Measurements from ENCODE around the gene ANXA2R.
"Not testable (repeated sequence)": the region's sequence is repeated elsewhere in the genome, so short reads cannot be mapped to it uniquely, and the experiment has no call there.

ANXA2R gene

GRCh38 chr5:43033841-43034590 lies 6.1 kb downstream of the ANXA2R start:
- no peak for DNase-seq (ENCODE audit: low read depth)

GRCh38 chr5:43027054-43027785 lies 12.9 kb downstream of the ANXA2R start:
- no peak for DNase-seq (ENCODE audit: low read depth)

DNA sequence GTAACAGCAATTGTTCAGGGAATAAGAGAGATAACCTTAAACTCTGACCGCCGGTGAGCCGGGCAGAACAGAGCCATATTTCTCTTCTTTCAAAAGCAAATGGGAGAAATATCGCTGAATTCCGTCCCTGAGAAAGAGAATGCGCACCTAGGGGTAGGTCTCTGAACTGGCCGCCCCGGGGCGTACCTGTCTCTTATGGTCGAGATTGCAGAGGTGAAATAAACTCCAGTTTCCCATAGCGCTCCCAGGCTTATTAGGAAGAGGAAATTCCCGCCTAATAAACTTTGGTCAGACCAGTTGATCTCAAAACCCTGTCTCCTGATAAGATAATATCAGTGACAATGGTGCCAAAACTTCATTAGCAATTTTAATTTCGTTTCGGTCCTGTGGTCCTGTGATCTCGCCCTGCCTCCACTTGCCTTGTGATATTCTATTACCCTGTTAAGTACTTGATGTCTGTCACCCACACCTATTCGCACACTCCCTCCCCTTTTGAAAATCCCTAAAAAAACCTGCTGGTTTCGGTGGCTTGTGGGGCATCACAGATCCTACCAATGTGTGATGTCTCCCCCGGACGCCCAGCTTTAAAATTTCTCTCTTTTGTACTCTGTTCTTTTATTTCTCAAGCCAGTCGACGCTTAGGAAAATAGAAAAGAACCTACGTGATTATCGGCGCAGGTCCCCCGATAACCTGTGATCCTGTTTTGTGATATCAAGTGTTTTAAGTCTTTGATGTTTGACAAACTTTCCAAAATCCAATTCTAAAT lies 14.8 kb downstream of the ANXA2R start:
- DNase-seq (ENCODE audit: low read depth): not testable (repeated sequence)

GRCh38 chr5:43024217-43024616 lies 15.9 kb downstream of the ANXA2R start:
- no peak for DNase-seq (ENCODE audit: low read depth)

GRCh38 chr5:43021151-43021550 lies 19.0 kb downstream of the ANXA2R start:
- no peak for DNase-seq (ENCODE audit: low read depth)

DNA sequence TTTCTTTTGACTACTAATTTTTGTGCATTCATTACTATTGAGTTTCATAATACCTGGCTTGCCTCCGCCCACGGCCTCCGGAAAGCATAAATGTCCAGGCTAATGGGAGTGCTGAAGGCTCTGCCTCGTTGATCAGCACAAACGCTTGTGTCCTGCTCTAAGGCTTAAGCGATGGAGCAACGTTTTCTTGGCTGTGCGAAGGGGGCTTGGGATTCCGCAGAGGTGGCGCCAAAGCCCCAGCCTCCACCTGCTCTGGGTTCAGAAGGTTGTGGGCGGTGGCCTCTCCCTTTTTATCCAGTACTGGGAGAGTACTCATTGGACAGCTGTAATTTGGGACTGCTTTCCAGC lies 19.7 kb downstream of the ANXA2R start:
- DNase-seq (ENCODE audit: low read depth): no peak

- DNase-seq (ENCODE audit: low read depth): peak; percentile 71
Observed at GRCh38 chr5:43019614-43020398, 20.3 kb downstream of the ANXA2R start.

DNA sequence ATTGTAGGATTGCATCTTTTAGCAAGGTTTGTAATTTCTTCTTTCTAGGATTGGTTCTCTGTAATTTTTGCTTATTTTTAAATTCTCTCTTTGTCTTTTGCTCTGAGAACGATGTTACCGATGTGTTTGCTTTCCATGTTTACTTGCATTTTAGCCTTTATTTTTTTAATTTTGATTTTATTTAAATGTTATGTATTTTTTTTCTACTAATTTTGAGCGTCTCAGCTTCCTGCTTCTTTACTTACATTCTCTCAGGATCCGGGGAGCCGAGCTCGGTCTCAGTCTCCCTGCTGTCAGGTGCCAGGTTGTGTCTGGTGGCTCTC lies 20.9 kb downstream of the ANXA2R start:
- no peak for DNase-seq (ENCODE audit: low read depth)

GRCh38 chr5:43017428-43017815 lies 22.7 kb downstream of the ANXA2R start:
- DNase-seq (ENCODE audit: low read depth): peak; percentile 41

DNA sequence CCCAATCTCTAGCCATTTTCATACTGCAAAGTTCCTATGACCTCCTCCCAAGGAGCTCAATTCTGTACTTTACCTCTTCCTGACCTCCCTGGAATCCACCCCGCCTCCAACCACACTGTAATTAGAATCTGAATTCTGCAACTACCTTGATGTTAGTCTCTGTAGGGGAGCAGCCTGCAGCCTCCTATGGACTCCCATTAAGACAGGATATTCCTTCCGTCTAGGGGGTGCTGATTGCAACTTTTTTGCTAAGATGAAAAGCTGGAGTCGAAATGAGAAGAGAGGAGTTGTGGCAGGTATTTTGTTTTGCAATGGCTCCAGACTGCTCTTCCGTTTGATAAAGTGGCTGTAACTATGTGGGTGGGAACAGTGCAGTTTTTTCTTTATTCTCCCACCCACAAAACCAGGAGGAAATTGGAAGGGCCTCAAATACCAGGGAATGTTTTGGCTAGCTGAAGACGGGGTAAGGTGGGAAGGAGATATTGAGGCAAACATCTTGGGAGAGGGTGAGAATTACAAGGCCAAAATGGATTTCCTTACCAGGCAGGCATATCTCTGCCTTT lies 23.8 kb downstream of the ANXA2R start:
- DNase-seq (ENCODE audit: low read depth): no peak

DNA sequence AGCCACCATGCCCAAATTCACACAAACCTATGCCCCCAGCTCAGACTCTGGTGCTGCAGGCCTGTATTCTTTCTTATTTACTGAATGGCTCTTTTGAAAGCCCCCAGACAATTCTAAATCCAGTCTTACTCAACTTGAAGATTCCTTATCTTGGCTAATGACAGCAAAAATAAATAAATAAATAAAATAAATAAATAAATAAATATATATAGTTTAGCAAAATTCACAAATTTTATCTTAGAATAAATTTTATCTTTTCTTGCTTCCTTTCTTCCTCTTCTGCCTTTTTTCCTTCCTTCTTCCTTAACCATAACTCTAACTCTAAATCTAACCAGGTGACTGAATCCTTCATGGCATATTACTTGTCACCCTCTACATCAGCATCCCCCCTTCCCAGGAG lies 25.6 kb downstream of the ANXA2R start:
- DNase-seq (ENCODE audit: low read depth): no peak

DNA sequence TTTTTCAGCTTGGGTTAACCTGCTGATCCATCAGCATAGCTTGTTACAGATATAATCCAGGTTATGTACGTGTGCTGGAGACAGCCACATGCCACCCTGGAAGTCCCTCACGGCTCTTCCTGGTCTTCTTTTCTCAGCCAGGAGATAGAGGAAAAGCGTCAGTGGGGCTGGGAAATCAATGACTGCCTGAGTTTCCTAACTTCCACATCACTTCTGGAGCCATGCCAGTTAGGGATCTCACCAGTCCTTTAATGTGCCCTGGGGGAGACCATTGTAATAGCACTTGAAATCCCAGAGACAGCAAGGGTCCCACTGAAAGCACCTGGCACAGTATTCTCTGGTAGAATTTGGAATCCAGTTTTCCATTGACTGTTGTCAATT lies 29.2 kb downstream of the ANXA2R start:
- no peak for DNase-seq (ENCODE audit: low read depth)

DNA sequence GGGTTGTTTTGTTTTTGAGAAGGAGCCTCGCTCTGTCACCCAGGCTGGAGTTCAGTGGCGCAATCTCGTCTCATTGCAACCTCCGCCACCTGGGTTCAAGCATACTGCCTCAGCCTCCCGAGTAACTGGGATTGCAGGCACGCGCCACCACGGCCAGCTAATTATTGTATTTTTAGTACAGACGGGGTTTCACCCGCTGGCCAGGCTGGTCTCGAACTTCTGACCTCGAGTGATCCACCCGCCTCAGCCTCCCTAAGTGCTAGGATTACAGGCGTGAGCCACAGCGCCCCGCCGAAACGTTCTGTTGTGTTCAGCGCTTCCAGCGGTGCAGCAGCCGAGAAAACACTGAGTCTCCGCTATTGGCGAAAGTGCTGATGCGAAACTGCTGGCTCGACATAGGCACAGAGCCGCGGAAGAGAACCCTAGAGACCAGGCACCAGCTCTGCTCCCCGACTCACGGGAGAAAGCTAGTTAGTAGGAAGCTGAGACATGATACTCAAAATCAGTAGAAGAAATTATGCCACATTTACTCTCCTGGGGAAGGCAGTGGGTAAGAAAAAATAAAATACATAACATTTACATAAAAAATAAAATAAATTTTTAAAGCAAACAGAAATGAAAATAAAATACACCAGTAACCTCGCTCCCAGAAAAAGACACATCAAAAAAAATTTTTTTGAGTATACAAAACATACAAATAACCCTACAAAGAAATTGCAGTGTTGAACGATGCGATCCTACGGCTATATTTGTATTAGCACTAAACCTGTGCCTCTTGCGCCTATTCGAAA lies 31.6 kb downstream of the ANXA2R start:
- DNase-seq (ENCODE audit: low read depth): peak; percentile 90

- peak; percentile 67 for DNase-seq (ENCODE audit: low read depth)
Observed at GRCh38 chr5:43007911-43008362, 32.2 kb downstream of the ANXA2R start.

DNA sequence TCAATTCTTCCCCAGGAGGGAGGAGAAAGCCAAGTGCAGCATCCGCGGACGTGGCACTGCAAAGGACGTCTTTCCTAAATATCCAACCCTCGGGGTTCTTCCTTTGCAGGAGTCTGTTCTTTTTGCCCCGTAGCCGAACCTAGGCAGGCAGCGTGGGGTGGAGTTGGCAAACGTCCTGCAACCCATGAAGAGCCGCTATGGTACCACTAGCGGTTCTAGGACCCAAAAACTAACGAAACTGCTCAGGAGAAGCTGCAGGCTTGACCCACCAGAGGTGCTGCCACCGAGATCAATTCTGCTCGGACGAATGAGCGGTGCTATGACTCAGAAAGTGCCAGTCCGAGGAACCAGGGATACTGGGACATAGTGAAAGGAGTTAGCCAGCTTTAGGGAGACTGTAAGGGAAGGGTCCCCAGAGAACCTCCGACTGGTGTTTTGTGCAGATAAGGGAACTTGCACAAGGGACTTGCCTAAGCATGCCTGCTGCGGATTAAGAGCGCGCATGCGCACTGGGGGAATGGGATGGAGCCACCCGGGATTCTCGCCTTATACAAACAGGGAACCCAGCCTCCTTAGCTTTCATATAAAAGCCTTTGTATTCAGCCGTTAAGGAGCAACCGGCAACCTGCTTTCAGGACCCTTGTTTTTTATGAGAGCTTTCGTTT lies 32.7 kb downstream of the ANXA2R start:
- DNase-seq (ENCODE audit: low read depth): peak; percentile 68

GRCh38 chr5:43006424-43007202 lies 33.5 kb downstream of the ANXA2R start:
- DNase-seq (ENCODE audit: low read depth): no peak

DNA sequence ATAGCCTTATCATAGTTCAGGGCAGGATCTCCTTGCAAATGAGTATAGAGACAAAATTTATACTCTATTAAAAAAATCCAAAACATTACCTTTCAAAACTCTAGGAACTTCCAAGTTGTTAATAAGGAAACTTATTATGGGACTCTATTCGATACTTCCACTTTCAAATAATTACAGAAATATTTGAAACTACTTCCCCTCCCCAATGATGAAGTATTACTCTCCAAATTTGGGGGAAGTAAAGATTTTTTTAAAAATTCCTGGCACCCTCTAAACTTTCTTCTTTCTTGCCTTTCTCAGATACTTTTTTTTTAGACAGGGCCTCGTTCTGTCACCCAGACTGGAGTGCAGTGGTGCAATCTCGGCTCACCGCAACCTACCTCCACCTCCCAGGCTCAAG lies 35.1 kb downstream of the ANXA2R start:
- DNase-seq (ENCODE audit: low read depth): no peak

DNA sequence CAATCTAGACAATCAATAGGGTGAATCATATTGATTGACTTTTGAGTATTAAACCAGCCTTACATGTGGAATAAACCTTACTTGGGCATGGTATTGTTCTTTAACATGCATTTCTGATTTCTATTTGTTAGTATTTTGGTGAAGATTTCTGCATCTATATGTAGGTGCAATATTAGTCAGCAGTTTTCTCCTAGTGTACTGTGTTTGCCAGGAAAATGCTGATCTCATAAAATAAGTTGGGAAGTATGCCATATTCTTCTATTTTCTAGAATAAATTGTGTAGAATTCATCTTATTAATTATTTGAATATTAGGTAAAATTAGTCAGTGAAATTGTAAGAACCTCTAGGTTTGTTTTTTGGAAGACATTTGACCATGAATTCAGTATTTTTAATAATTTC lies 38.4 kb downstream of the ANXA2R start:
- DNase-seq (ENCODE audit: low read depth): no peak

- DNase-seq (ENCODE audit: low read depth): no peak
Observed at GRCh38 chr5:43000914-43001313, 39.2 kb downstream of the ANXA2R start.

Measured in activated T-cell treated with anti-CD3 and anti-CD28 coated beads for 1 hour (primary cell).